Measurements from ENCODE around the gene RICTOR. TPM values are rescaled to one million over a fixed set of nuclear protein-coding genes. Genes with fewer than 3 reads are reported as not detected.
"Not testable (repeated sequence)": the region's sequence is repeated elsewhere in the genome, so short reads cannot be mapped to it uniquely, and the experiment has no call there.

RICTOR gene
- total RNA-seq, 1 donor from 2014 or later, result 38.6 TPM

DNA sequence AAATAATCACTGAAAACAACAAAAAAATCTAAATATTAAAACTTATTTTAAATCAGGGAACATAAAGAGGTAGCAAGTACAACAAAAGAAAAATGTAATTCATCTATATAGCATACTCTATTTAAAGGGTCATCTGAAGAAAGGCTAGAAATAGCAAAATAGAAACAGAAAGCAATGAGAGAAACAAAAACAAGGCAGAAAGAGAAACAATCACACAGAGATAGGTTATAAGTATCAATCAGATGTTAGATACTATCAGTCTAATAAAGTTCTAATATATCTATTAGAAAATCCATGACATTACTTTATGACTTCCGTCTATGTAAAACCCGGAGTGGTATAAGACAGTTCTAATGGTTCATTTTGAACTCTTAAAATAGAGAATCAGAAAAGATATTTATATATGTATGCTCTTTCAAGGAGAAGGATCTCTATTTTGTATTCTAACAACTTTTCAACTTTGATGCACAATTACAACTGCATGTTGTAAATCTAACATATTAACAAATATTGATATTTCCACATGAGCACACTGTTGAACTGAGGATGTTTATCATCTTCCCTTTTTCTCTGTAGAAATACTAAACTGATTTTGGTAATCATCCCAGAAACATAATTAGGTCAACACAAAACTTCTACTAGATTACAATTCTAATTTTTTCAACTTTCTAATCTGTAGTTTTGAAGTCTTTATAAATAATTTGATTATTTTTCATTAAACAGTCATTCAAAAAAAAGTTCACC, 15.8 kb downstream of the RICTOR start:
- intact Hi-C loops (cut with micrococcal nuclease), result loop anchor here (1.0 kb wide), 1 partner anchor 15 kb away; no protein-coding TSS in a partner anchor

DNA sequence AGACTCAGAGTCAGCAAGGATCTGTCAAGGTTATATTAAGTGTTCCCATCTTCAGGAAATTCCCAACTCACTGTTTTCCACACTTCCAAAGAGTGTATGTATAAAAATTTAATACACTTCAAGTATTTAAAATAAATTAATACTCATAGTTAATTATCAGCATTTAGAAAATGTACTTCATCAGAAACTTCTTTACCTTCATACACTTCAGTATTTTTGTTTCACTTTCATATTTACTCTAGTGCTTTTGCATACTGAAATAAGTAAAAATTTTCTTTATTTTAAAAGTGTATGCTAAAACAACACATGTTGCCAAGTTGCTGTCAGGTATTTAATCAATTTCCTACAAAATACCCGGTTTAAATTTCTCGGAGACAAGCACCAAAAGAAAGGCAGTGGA, 16.5 kb downstream of the RICTOR start:
- intact Hi-C loops (cut with micrococcal nuclease), result loop anchor here (1.0 kb wide), 1 partner anchor 16 kb away; no protein-coding TSS in a partner anchor

DNA sequence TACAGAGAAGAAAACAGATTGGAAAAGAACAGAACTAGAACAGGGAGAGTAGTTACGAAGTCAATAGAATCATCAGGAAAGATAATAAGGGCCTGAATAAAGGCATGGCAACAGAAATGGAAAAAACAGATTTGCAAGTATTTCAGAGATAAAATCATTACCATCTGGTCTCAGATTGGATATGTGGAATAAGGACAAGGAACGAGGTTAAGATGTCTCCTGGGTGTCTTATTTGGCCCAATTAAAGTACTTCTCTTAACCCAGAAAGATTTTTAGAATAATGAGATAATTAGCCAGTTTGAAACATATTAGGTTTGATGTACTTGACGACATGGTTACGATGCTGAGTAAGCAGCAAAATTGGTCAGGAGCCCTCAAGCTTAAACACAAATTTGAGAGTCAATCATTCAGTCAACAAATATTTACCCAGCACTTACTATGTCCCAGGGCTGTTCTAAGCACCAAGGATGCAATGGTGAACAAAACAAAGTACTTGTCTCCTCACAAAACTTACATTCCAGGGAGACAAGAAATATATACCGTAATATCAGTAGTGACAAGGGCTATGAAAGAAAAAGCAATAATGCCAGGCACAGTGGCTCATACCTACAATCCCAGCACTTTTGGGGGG, 18.3 kb downstream of the RICTOR start:
- intact Hi-C loops (cut with micrococcal nuclease), result no loop called here

DNA sequence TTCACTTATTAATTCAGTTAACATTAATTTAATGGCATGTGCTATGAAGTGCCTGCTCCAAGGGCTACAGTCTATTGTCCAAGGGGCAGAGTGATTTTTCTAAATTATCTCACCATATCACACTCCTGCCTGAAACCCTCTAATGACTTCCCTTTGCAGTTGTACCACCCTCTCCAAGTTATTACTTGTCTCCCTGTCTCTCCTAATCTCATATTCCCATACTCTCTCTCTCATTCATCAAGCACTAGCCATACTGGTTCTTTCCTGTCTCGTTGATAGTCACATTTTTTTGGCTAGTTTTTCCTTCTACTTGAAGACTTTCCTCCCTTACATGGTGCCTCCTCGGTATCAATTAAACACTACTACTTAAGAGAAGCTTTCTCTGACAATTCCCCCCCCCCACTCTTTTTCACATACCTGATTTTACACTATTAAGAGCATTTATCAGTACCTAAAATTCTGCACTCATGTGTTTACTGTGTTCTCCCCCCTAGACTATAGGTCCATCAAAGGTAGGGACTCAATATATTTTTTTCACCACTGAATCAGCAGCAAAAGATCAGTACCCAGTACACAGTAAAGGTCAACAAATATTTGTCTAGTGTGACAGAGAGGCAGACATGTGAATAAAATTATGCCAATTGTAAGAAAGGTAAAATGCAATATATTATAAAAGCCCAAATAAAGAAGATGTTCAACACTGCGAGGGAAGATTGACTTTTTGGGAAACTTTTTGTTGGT, 19.0 kb downstream of the RICTOR start:
- intact Hi-C loops (cut with micrococcal nuclease), result no loop called here

DNA sequence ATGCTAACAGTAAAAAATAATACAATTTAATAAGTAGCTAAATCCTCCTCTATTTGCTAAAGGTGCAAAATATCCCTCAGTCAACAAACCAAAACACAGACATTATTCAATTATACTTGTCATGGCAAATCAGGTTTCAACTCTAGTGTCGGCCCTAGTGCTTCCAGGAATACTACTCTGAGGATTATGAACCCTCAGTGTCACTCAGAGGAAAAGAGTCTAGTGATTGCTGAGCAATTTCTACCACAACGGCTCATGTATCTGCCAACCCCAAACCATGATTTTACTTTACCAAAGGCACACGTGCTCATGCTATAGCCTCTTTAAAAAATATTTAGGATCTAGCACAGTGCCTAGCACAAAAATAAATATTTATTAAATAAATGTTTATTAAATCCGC, 21.0 kb downstream of the RICTOR start:
- intact Hi-C loops (cut with micrococcal nuclease), result no loop called here

DNA sequence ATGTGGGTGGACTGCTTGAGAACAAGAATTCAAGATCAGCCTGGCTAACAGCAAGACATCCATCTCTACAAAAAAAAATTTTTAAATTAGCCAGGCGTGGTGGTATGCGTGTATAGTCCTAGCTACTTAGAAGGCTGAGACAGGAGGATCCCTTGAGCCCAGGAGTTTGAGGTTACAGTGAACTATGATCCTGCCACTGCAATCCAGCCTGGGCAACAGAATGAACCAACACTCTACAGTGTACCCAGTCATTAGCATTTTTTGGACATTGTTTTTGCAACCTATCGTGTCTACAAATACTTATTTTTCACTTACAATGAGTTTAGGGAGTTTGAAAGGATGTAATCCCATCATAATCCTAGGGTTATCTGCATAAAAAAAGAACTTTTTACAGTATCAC, 22.1 kb downstream of the RICTOR start:
- intact Hi-C loops (cut with micrococcal nuclease), result no loop called here

DNA sequence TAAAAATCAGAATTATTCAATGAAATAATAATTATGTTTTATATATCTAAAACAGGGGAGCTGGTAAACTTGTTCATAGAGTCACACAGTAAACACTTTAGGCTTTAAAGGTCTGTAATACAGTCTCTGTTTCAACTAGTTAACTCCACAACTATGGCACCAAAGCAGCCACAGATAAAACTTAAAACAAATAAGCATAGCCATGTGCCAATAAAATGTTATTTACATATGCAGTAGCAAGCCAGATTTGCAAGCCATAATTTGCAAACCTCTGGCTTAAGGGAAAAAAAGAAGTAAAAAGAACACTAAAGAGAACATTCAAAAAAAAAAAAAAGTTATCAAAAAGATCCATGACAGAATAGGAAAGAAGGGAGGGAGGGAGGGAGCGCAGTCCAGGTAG, 24.9 kb downstream of the RICTOR start:
- intact Hi-C loops (cut with micrococcal nuclease), result no loop called here

DNA sequence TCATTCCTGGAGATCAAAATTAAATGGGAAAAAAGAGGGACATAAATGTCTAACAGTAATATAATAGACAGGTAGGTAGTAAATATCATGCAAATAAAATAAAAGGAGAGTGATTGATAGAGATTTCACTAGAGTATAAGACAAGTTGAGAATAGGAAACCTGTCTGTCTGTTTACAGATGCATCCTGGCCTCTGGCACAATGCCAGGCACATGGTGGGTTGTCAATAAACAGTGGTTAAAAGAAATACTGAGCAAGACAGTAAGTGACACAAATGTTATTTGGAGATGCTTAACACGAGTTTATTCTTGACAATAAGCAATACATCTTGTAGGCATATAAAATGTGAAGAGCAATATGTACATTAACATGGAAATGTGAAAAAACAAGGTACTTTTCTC, 33.3 kb downstream of the RICTOR start:
- intact Hi-C loops (cut with micrococcal nuclease), result no loop called here

DNA sequence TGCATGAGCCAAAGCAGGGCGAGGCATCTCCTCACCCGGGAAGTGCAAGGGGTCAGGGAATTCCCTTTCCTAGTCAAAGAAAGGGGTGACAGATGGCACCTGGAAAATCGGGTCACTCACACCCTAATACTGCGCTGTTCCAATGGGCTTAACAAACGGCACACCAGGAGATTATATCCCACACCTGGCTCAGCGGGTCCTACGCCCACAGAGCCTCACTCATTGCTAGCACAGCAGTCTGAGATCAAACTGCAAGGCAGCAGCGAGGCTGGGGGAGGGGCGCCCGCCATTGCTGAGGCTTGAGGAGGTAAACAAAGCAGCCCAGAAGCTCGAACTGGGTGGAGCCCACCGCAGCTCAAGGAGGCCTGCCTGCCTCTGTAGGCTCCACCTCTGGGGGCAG, 39.7 kb downstream of the RICTOR start:
- intact Hi-C loops (cut with micrococcal nuclease), result not testable (repeated sequence)

DNA sequence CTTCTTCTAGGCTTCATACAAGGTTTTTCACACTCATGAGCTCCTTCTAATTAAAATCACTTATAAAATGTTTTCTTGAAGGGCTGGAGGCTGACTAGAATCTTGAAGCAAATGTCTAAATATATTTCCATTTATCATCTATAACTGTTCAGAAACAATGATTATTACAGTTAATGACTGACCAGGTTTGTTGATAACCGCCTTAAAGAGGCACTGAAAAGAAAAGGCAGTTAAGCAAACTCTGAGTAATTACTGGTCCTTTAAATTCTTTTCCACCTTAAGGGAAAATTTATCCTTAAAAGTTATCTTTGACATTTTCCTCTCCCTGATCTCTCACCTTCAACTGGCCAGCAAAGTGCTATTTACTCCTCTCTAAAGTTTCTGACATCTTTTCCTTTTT, 43.2 kb downstream of the RICTOR start:
- intact Hi-C loops (cut with micrococcal nuclease), result no loop called here

DNA sequence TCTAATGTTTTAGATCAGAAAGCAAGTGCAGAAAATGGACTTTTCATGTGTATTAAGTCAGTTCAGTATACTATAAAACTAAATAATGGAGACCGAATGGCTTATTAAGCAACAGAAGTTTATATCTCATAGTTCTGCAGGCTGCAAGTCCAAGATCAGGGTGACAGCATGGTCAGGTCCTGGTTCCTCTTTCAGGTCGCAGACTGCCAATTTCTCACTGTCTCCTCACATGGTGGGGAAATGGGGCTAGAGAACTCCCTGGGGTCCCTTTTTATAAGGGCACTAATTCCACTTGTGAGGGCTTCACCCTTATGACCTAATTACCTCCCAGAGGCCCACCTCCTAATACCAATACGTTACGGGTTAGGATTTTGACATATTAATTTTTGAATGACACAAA, 48.7 kb downstream of the RICTOR start:
- intact Hi-C loops (cut with micrococcal nuclease), result no loop called here

DNA sequence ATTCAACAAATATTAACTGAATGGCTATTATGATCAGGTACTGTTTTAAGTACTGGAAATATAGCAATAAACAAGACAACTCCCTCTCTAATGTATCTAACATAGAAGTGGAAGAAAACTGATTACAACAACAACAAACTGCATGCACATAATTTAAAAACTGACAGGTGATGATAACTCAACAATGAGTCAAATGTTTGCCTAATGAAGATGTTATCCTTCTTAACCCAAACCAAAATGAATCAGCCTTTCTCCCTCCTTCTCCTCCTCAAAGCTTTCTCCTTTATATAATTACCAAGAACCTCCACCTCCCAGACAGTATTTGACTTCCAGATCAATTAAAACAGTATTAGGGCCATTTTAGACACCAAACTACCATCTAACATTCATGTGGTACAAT, 49.3 kb downstream of the RICTOR start:
- intact Hi-C loops (cut with micrococcal nuclease), result no loop called here

DNA sequence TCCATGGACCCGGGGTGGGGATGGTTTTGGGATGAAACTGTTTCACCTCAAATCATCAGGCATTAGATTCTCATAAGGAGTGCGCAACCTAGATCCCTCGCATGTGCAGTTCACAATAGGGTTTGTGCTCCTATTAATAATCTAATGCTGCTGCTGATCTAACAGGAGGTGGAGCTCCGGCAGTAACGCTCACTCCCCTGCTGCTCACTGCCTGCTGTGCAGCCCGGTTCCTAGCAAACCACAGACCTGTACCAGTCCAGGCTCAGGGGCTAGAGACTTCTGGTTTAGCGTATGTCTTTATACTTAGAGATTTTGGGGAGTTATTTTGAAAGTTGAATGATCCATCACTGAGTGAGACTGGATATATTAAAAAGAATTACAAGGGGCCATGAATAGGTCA, 50.2 kb downstream of the RICTOR start:
- intact Hi-C loops (cut with micrococcal nuclease), result no loop called here

DNA sequence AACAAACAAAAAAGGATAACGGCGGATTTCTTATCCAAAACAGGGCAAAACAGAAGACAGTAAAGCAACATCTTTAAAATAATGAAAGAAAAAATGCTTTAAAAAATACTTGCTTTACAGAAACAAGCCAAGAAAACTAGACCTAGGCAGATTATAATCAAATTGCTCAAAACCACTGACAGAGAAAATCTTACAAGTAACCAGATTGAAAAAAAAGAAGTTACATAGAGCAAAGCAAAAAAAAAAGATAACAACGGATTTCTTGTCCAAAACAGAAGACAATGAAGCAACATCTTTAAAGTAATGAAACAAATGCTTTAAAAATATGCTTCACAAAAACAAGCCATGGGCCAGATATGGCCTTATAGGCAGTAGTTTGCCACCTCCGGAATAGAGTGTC, 51.1 kb downstream of the RICTOR start:
- intact Hi-C loops (cut with micrococcal nuclease), result no loop called here

DNA sequence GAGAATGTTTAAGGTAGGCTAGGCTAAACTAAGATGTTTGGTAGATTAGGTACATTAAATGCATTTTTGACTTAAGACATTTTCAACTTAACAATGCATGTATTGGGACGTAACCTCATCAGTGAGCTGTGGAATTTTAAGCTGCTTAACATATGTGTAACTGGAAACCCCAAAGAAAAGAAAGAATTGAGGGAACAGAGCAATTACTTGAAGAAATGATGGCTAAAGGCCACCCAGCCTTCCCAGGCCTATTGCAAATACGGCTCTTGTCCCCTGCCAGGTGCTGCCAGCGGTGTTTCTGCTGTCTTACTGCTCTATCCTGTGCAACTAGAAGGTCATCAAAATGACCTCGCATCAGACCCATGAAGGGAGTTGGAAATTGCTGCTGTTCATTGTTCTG, 52.0 kb downstream of the RICTOR start:
- intact Hi-C loops (cut with micrococcal nuclease), result no loop called here

DNA sequence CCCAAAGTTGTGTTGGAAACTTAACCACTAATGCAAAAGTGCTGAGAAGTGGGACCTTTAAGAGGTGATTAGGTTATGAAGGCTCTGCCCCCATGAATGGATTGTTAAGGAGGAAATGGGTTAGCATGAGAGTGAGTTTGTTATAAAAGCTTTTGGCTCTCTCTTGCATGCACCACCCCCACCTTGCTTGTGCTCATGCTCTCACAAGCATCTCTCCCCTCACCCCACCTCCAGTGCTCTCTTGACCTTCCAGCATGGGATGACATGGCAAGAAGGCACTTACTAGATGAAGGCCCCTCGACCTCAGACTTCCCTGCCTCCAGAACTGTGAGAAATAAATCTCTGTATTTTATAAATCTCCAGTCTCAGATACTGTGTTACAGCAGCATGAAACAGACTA, 52.8 kb downstream of the RICTOR start:
- intact Hi-C loops (cut with micrococcal nuclease), result no loop called here

DNA sequence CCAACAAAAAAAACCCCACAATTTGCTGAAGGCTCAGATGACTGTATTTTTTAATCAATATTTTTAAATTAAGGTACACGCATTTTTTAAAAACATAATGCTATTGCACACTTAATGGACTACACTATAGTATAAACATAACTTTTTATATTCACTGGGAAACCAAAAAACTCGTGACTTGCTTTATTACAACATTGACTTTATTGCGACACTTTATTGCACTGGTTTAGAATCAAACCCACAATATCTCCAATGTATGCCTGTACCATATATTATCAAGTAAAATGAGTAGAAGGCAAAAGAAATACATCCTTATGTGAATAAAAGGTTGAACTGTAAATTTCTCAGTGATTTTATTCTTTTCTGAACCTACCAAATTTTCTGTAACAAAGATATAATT, 53.7 kb downstream of the RICTOR start:
- intact Hi-C loops (cut with micrococcal nuclease), result no loop called here

DNA sequence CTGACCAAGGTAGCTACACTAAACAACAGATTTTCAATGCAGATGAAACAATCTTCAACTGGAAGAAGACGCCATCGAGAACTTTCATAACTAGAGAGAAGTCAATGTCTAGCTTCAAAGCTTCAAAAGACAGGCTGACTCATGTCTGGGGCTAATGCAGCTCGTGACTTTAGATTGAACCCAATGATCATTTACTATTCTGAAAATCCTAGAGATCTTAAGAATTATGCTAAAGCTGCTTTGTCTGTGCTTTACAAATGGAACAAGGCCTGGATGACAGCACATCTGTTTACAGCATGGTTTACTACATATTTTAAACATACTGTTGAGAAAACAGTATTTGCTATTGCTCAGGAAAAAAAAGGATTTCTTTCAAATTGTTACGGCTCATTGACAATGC, 54.9 kb downstream of the RICTOR start:
- intact Hi-C loops (cut with micrococcal nuclease), result no loop called here

DNA sequence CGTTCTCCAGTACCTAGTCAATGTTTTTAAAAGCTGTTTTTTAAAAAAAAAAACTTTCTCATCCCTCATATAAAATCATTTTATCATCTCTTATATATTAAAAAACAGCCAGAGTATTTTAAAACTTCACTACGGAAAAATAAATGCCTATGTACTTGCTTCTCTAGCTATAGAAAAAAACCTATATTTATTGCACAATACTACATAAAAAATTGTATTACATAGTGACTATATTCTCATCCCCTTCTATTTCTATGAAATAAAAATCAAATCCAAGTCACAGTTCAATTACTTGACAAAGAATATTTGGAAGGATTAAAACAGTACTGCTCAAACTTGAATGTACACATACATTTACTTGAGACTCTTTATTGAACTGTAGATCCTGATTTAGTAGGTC, 56.7 kb downstream of the RICTOR start:
- intact Hi-C loops (cut with micrococcal nuclease), result no loop called here

DNA sequence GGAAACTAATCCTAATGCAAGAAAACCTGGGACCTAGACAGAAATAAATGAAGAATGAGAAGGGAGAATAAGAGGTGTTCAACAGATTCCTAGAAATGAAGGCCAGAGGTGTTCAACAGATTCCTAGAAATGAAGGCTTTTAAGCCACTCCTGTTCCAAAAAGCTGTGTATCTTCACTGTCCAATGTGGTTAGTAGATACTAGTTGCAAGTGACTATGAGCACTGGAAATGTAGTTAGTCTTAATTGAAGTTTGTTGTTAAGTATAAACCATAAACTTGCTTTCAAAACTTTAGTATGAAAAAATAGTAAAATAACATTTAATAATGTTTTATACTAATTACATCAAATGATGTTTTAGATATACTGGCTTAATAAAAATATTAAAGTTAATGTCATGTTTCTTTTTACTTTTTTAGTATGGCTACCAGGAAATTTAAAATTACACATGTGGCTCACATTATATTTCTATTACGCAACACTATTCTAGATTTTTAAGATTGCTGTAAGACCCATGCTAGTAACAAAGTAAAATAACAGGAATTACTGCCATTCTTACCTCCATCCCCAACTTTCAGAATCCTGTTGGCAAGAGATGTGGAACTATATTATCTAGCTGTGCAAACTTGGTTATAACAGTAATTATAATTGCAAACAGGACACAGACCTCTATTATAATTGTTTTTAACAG, 57.5 kb downstream of the RICTOR start:
- intact Hi-C loops (cut with micrococcal nuclease), result no loop called here

DNA sequence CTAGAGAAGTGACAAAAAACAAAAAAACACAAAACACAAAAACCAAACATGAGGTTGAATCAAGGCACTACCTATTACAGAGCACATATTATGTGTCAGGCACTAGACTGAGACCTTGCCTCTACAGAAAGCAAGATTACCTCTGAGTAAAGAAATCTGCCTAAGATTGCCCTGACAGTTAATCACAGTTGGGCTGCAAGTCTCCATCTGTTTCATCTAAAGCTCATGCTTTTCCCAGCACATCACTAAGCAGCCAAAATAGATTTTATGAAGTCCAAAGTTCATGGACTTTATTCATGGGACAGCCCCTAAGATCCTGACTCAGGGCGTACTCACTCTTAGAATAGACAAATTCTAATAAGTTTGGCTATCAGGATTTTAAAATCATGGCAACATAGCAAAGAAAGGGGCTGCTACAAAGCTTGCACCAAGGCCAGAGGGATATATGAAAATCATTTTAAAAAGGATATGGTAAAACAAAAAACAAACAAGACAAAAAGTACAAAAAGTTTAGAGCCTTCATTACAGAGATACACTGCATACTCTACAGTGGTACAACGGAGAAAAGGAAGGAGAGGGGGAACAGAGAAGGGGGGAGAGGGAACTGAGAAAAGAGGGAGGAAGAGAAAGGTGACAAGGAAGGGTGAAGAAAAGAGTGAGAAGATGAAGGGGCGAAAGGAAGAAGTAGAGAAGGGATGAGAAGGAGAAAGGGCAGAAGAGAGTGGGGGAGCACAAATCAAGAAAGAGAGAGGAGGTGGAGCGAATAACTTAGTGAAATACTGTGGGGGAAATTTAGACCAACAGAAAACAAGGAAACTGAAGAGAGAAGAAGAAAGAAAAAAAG, 58.2 kb downstream of the RICTOR start:
- intact Hi-C loops (cut with micrococcal nuclease), result no loop called here
